ENCODE results near the gene ARCN1. TPM values are rescaled to one million over a fixed set of nuclear protein-coding genes. Genes with fewer than 3 reads are reported as not detected.

ARCN1 gene
- total RNA-seq, 4 donors from 2014 or later: 48.7 to 78.7 (median 65.4) TPM

DNA sequence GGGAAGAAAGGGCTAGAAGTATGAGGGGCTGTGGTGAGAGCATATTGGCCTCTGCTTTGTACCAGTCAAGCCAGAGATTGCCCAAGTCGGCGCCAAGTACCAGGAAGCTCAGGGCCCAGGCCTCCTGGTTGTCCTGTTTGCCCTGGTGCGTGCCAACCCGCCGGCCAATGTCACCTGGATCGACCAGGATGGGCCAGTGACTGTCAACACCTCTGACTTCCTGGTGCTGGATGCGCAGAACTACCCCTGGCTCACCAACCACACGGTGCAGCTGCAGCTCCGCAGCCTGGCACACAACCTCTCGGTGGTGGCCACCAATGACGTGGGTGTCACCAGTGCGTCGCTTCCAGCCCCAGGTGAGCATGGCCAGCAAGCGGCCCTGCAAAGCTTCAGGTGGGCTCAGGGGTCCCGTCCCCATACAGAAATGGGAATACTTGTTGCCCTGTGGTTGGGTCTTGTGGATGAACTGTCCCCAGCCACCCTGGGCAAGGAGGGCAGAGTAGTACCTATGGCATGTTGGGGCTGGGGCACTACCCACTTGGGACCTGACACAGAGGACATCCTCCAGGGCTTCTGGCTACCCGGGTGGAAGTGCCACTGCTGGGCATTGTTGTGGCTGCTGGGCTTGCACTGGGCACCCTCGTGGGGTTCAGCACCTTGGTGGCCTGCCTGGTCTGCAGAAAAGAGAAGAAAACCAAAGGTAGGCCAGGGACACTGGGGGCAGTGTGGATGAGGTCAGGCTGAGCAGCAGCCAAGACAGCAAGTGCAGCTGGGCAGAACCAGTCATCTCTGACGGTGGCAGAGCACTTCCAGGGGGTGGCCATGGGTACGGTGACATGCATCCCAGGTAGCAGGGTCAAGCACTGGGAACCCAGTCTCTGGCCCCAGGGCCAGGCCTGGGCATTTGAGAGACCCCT is 39.1 kb upstream of the ARCN1 start:
- Histone ChIP-seq H3K36me3 (no peaks in the 10 kb centered on the region), H3K4me3 (no peak overlapping the region), H3K4me1 (peaks cover 13 to 19% of the 10 kb centered on the region in 2 donors), H3K27me3 (no peaks in the 10 kb centered on the region), H3K9me3 (no peaks in the 10 kb centered on the region), H3K27ac (no peak overlapping the region)
- no peak for TF ChIP-seq POLR2A (IDR thresholded peaks at IDR 0.05)
- TF ChIP-seq, protein P1, sequence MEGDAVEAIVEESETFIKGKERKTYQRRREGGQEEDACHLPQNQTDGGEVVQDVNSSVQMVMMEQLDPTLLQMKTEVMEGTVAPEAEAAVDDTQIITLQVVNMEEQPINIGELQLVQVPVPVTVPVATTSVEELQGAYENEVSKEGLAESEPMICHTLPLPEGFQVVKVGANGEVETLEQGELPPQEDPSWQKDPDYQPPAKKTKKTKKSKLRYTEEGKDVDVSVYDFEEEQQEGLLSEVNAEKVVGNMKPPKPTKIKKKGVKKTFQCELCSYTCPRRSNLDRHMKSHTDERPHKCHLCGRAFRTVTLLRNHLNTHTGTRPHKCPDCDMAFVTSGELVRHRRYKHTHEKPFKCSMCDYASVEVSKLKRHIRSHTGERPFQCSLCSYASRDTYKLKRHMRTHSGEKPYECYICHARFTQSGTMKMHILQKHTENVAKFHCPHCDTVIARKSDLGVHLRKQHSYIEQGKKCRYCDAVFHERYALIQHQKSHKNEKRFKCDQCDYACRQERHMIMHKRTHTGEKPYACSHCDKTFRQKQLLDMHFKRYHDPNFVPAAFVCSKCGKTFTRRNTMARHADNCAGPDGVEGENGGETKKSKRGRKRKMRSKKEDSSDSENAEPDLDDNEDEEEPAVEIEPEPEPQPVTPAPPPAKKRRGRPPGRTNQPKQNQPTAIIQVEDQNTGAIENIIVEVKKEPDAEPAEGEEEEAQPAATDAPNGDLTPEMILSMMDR (IDR thresholded peaks at IDR 0.05 in 4 of 5, conservative IDR thresholded peaks at IDR 0.05 in 1 of 5): no peak
- DNase-seq (no peak), ATAC-seq (no peak)
- intact Hi-C loops (cut with DNase I; ENCODE audit: low total_unique reads) (loop anchor here (5.0 kb wide), 1 partner anchor 34 kb away; the partner anchor contains the start of gene IFT46), in situ Hi-C loops (cut with MboI; ENCODE audit: low sequenced_read_pairs in 4 of 4) (no loop called here)

- in situ Hi-C loops (cut with MboI; ENCODE audit: low sequenced_read_pairs in 4 of 4): no loop called here
- intact Hi-C loops (cut with DNase I; ENCODE audit: low total_unique reads): loop anchor here (5.0 kb wide), 1 partner anchor 33 kb away; the partner anchor contains the start of gene IFT46
- TF ChIP-seq POLR2A (IDR thresholded peaks at IDR 0.05): no peak
- TF ChIP-seq, protein P1 (IDR thresholded peaks at IDR 0.05 in 4 of 5, conservative IDR thresholded peaks at IDR 0.05 in 1 of 5): no peak
Observed at GRCh38 chr11:118533769-118534729, 38.2 kb upstream of the ARCN1 start.

DNA sequence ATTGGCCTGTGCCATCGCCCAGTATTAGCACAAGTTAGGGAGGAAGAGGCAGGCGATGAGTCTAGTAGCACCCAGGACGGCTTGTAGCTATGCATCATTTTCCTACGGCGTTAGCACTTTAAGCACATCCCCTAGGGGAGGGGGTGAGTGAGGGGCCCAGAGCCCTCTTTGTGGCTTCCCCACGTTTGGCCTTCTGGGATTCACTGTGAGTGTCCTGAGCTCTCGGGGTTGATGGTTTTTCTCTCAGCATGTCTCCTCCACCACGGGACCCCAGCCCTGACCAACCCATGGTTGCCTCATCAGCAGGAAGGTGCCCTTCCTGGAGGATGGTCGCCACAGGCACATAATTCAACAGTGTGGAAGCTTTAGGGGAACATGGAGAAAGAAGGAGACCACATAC is 36.9 kb upstream of the ARCN1 start:
- in situ Hi-C loops (cut with MboI; ENCODE audit: low sequenced_read_pairs in 4 of 4) (no loop called here), intact Hi-C loops (cut with DNase I; ENCODE audit: low total_unique reads) (no loop called here)
- ATAC-seq (no peak), DNase-seq (no peak)
- Histone ChIP-seq H3K4me3 (no peak overlapping the region), H3K27ac (no peak overlapping the region), H3K9me3 (no peaks in the 10 kb centered on the region), H3K4me1 (peaks cover 5 to 6% of the 10 kb centered on the region in 2 donors), H3K36me3 (no peaks in the 10 kb centered on the region), H3K27me3 (no peaks in the 10 kb centered on the region)
- TF ChIP-seq, protein P1 (IDR thresholded peaks at IDR 0.05 in 4 of 5, conservative IDR thresholded peaks at IDR 0.05 in 1 of 5): no peak
- no peak for TF ChIP-seq POLR2A (IDR thresholded peaks at IDR 0.05)

More at GRCh38 chr11:118533769-118534729, 38.2 kb upstream of the ARCN1 start:
- H3K27ac ChIP-seq: no peak overlapping the region
- H3K36me3 ChIP-seq: no peaks in the 10 kb centered on the region
- no peaks in the 10 kb centered on the region for H3K27me3 ChIP-seq
- H3K4me1 ChIP-seq: peaks cover 13 to 19% of the 10 kb centered on the region in 2 donors
- H3K9me3 ChIP-seq: no peaks in the 10 kb centered on the region
- no peak for DNase-seq
- ATAC-seq: no peak
- H3K4me3 ChIP-seq: no peak overlapping the region

- intact Hi-C loops (cut with DNase I; ENCODE audit: low total_unique reads) (no loop called here), in situ Hi-C loops (cut with MboI; ENCODE audit: low sequenced_read_pairs in 4 of 4) (no loop called here)
- DNase-seq (no peak), ATAC-seq (no peak)
- H3K9me3 ChIP-seq: no peaks in the 10 kb centered on the region
- H3K4me3 ChIP-seq: no peak overlapping the region
- H3K27ac ChIP-seq: no peak overlapping the region
- peaks cover under 1 to 2% of the 10 kb centered on the region in 2 donors for H3K4me1 ChIP-seq
- no peaks in the 10 kb centered on the region for H3K27me3 ChIP-seq
- no peaks in the 10 kb centered on the region for H3K36me3 ChIP-seq
- no peak for TF ChIP-seq POLR2A (IDR thresholded peaks at IDR 0.05)
- TF ChIP-seq, protein P1 (IDR thresholded peaks at IDR 0.05 in 4 of 5, conservative IDR thresholded peaks at IDR 0.05 in 1 of 5): no peak
Observed at GRCh38 chr11:118536726-118537125, 35.5 kb upstream of the ARCN1 start.
